ENCODE results near the gene IMMP1L.

GRCh38 chr11:31492320-31492913 lies 17.0 kb downstream of the IMMP1L start:
- TF ChIP-seq, protein P1, sequence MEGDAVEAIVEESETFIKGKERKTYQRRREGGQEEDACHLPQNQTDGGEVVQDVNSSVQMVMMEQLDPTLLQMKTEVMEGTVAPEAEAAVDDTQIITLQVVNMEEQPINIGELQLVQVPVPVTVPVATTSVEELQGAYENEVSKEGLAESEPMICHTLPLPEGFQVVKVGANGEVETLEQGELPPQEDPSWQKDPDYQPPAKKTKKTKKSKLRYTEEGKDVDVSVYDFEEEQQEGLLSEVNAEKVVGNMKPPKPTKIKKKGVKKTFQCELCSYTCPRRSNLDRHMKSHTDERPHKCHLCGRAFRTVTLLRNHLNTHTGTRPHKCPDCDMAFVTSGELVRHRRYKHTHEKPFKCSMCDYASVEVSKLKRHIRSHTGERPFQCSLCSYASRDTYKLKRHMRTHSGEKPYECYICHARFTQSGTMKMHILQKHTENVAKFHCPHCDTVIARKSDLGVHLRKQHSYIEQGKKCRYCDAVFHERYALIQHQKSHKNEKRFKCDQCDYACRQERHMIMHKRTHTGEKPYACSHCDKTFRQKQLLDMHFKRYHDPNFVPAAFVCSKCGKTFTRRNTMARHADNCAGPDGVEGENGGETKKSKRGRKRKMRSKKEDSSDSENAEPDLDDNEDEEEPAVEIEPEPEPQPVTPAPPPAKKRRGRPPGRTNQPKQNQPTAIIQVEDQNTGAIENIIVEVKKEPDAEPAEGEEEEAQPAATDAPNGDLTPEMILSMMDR (IDR thresholded peaks at IDR 0.05), result no peak
- TF ChIP-seq ZFX (IDR thresholded peaks at IDR 0.05; ENCODE audit: borderline replicate concordance), result no peak

Measured in 22Rv1 (cell line).